AG08395 (cell line): ENCODE results near the gene FALEC.

Experiments
- DNase-seq: peaks from one replicate; pipeline ENCODE4 v3.0.0; 2012; ENCODE audit warnings: mixed read lengths, low spot score

Gene FALEC

GRCh38 chr1:150545486-150546032 lies 30.0 kb downstream of the FALEC start:
- DNase-seq, result no peak

- DNase-seq, result no peak
These were observed 30.9 kb downstream of the FALEC start for GRCh38 chr1:150546294-150546937.

- DNase-seq, result no peak
These were observed 32.7 kb downstream of the FALEC start for GRCh38 chr1:150548324-150548631.

GRCh38 chr1:150548632-150549495 lies 33.3 kb downstream of the FALEC start, which contains the start of gene ADAMTSL4:
Gene ADAMTSL4, plus strand, starts transcription at chr1:150549408. Its CDS starts 2,881 bp downstream, at chr1:150552289.
- peak; percentile 76 for DNase-seq

- peak; percentile 64 for DNase-seq
These were observed 34.1 kb downstream of the FALEC start for GRCh38 chr1:150549496-150550221.

- no peak for DNase-seq
These were observed 34.9 kb downstream of the FALEC start for GRCh38 chr1:150550222-150551050.

GRCh38 chr1:150551051-150551783 lies 35.7 kb downstream of the FALEC start:
- peak; percentile 36 for DNase-seq

- no peak for DNase-seq
These were observed 36.2 kb downstream of the FALEC start for GRCh38 chr1:150551784-150552127.

GRCh38 chr1:150552128-150552910 lies 36.8 kb downstream of the FALEC start:
- peak; percentile 89 for DNase-seq

GRCh38 chr1:150552911-150553289 lies 37.3 kb downstream of the FALEC start:
- no peak for DNase-seq

GRCh38 chr1:150553392-150554085 lies 38.0 kb downstream of the FALEC start:
- DNase-seq, result no peak

- DNase-seq, result no peak
These were observed 38.5 kb downstream of the FALEC start for GRCh38 chr1:150554086-150554452.

- DNase-seq, result no peak
These were observed 39.8 kb downstream of the FALEC start for GRCh38 chr1:150555198-150555970.

GRCh38 chr1:150555971-150556865 lies 40.7 kb downstream of the FALEC start:
- DNase-seq, result no peak

GRCh38 chr1:150557065-150557600 lies 41.6 kb downstream of the FALEC start:
- no peak for DNase-seq

- no peak for DNase-seq
These were observed 42.3 kb downstream of the FALEC start for GRCh38 chr1:150557813-150558212.

GRCh38 chr1:150558303-150558704 lies 42.8 kb downstream of the FALEC start:
- no peak for DNase-seq
